Upper lobe of right lung (tissue), 1 donor: ENCODE data around the gene VEZF1. TPM values are rescaled to one million over a fixed set of nuclear protein-coding genes. Genes with fewer than 3 reads are reported as not detected.

ENCODE experiments used
- ATAC-seq: fragments of 200-7000 bp; cut with Tn5 transposase; one replicate; pipeline ENCODE4 v1.9.1; 2020; ENCODE audit warnings: mild to moderate bottlenecking, moderate library complexity
- DNase-seq: peaks from one replicate; pipeline ENCODE4 v3.0.0-alpha.2; 2020
- H3K27ac ChIP-seq: fragments of 200-600 bp; one replicate; pipeline ENCODE4 v1.8.0; 2022
- H3K27me3 ChIP-seq: fragments of 200-600 bp; one replicate; pipeline ENCODE4 v1.8.0; 2022; ENCODE audit warnings: mild to moderate bottlenecking
- H3K36me3 ChIP-seq: fragments of 200-600 bp; one replicate; pipeline ENCODE4 v1.8.0; 2022
- H3K4me1 ChIP-seq: fragments of 200-600 bp; one replicate; pipeline ENCODE4 v1.8.0; 2022
- H3K4me3 ChIP-seq: fragments of 200-600 bp; one replicate; pipeline ENCODE4 v1.8.0; 2022; ENCODE audit warnings: mild to moderate bottlenecking
- H3K9me3 ChIP-seq: fragments of 200-600 bp; one replicate; pipeline ENCODE4 v1.8.0; 2022
- intact Hi-C: fragments of 100-400 bp; cut with DNase I; formaldehyde crosslinking; loops from one replicate; pipeline ENCODE4 v1.11.0; 2022
- total RNA-seq: library from RNA; stranded (reverse); fragmentation: NEBNext Ultra II Directional; extraction: Animal tissue kit (Norgen Biotek cat#: 25700); gene quantifications from one replicate; pipeline ENCODE4 v1.2.1, GENCODE V29; 2021
- TF ChIP-seq, protein P1 (sequence below): fragments of 200-600 bp; IDR thresholded peaks from one replicate; pipeline ENCODE4 v1.8.0; 2022; ENCODE audit warnings: antibody characterized with exemption
- donor health status: DM: no; HTN: yes; CAD: no; lungs with severe emphysema.

VEZF1 gene
- total RNA-seq, 1 donor from 2014 or later, result 77.1 TPM

DNA sequence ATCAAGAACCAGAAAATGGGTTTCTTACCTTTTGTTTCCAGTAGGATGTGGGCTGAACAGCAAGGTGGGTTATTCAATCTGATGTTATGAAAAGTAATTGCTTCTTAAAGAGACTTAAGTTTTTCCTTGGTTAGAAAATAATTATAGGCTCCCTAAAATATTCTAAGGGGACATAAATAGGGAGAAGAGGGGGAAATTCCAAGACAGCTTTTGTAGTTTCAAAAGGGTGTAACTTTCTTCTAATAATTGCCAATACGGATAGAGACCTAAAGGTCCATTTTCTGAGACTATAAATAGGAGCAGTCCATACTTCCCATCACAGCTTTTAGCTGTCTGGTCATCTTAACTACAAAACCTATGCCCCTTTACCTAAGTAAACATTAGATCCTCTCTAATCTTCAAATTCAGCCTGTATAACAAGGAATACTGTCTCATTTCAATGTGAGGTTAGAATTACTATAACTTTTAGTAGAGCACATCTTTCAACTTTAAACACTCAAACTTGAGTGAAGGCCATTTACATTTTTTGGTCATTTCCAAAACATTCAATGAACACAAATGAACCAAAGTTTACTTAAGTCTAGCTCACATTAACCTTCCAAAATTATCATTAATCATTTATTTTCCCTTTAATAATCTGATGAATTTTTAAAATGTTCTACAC lies 13.5 kb upstream of the VEZF1 start:
- TF ChIP-seq, protein P1, sequence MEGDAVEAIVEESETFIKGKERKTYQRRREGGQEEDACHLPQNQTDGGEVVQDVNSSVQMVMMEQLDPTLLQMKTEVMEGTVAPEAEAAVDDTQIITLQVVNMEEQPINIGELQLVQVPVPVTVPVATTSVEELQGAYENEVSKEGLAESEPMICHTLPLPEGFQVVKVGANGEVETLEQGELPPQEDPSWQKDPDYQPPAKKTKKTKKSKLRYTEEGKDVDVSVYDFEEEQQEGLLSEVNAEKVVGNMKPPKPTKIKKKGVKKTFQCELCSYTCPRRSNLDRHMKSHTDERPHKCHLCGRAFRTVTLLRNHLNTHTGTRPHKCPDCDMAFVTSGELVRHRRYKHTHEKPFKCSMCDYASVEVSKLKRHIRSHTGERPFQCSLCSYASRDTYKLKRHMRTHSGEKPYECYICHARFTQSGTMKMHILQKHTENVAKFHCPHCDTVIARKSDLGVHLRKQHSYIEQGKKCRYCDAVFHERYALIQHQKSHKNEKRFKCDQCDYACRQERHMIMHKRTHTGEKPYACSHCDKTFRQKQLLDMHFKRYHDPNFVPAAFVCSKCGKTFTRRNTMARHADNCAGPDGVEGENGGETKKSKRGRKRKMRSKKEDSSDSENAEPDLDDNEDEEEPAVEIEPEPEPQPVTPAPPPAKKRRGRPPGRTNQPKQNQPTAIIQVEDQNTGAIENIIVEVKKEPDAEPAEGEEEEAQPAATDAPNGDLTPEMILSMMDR, result no peak
- Histone ChIP-seq H3K27me3 (no peaks in the 10 kb centered on the region), H3K36me3 (peaks cover 83% of the 10 kb centered on the region), H3K27ac (no peak overlapping the region), H3K4me3 (no peak overlapping the region), H3K9me3 (no peaks in the 10 kb centered on the region), H3K4me1 (peaks cover 47% of the 10 kb centered on the region)
- intact Hi-C loops, result no loop called here
- no peak for DNase-seq
- no peak for ATAC-seq

DNA sequence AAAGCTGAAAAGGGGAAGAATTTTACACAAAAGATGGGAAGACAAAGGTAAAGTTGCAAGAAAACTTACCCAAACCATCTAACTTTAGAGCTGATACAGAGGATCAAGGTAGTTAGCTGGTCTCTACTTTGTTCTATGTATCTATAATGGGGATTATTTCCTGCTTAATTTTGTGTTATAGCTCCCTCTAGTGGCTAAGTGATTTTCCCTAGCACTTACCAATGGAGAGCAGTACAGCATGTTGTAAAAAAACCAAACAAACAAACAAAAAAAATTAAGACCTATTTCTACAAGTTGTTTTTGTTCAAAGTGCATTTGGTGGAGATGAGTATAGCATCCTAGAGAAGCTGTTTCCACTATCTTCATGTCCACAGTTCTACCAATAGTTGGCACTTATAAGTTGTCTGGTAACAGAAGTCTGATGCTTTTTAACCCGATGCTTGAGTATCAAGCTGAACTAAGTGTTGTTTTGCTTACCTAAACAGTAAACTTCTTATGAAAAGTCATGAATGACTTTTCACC lies 11.5 kb upstream of the VEZF1 start:
- ATAC-seq (peak; percentile 89), DNase-seq (no peak)
- no peak overlapping the region for H3K4me3 ChIP-seq
- H3K9me3 ChIP-seq, result no peaks in the 10 kb centered on the region
- H3K27me3 ChIP-seq, result no peaks in the 10 kb centered on the region
- intact Hi-C loops, result loop anchor here (5.0 kb wide), 1 partner anchor 142 kb away; no protein-coding TSS in a partner anchor
- H3K36me3 ChIP-seq, result peaks cover 73% of the 10 kb centered on the region
- peaks cover 41% of the 10 kb centered on the region for H3K4me1 ChIP-seq
- TF ChIP-seq, protein P1, result peak; percentile 89
- H3K27ac ChIP-seq, result no peak overlapping the region

DNA sequence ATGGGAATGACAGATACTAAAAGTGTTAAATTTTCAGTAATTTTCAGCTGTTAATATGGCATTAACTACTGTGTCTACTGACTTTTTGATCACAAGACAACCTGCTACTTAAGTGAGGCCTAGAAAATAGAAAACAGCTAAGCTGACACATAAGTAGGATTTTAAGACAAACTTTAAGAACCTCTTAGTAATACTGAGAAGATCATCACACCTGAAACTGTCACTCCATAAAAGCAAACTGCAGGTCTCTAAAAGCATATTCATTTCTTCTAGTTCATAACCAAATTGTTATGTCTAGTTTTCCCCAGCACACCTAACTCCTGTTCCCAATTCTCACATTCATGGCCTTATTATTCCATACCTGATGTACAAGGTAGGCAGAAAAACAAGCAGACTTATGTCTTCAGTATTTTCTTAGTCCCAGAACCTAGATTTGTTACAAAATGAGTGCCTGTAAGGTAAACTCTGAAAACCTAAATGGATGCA lies 11.0 kb upstream of the VEZF1 start:
- Histone ChIP-seq H3K4me1 (peaks cover 36% of the 10 kb centered on the region), H3K4me3 (no peak overlapping the region), H3K27me3 (no peaks in the 10 kb centered on the region), H3K27ac (no peak overlapping the region), H3K9me3 (no peaks in the 10 kb centered on the region), H3K36me3 (peaks cover 68% of the 10 kb centered on the region)
- intact Hi-C loops, result loop anchor here (5.0 kb wide), 1 partner anchor 142 kb away; no protein-coding TSS in a partner anchor
- no peak for DNase-seq
- no peak for ATAC-seq
- TF ChIP-seq, protein P1, result no peak

DNA sequence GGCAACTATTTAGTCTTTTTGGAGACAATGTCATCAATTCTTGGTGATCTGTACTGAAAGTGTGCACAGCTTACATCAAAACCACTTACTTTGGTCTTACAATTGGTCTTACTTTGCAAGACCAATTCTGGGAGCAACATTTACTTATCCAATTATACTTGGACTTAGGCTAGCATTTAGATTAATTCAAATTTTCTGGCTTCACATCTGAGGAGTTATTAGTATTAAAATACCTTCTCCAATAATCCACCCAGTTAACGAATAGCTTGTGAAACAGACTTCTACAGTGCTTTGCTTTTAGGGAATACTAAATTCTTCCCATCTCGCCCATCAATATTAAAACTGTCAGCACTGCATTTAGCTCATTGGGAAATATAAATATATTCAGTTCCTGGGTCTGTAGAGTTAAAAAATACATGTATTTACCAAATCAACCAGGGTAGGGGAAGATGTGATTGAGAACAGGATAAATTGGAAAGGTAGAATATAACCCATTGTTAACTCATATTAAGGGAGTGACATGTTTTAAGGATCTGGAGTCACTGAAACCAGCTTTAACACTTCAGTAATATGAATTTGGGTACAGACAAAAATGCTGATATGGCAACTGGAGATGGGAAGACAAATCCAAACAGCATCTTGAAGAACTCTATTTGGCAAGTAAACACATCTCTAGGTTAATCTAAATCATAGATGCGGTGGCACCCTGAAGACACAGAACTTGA lies 9.2 kb upstream of the VEZF1 start:
- Histone ChIP-seq H3K4me1 (peaks cover 27% of the 10 kb centered on the region), H3K27ac (no peak overlapping the region), H3K4me3 (no peak overlapping the region), H3K9me3 (no peaks in the 10 kb centered on the region), H3K36me3 (peaks cover 50% of the 10 kb centered on the region), H3K27me3 (no peaks in the 10 kb centered on the region)
- DNase-seq (no peak), ATAC-seq (no peak)
- intact Hi-C loops, result loop anchor here (5.0 kb wide), 1 partner anchor 140 kb away; no protein-coding TSS in a partner anchor
- TF ChIP-seq, protein P1, result no peak

DNA sequence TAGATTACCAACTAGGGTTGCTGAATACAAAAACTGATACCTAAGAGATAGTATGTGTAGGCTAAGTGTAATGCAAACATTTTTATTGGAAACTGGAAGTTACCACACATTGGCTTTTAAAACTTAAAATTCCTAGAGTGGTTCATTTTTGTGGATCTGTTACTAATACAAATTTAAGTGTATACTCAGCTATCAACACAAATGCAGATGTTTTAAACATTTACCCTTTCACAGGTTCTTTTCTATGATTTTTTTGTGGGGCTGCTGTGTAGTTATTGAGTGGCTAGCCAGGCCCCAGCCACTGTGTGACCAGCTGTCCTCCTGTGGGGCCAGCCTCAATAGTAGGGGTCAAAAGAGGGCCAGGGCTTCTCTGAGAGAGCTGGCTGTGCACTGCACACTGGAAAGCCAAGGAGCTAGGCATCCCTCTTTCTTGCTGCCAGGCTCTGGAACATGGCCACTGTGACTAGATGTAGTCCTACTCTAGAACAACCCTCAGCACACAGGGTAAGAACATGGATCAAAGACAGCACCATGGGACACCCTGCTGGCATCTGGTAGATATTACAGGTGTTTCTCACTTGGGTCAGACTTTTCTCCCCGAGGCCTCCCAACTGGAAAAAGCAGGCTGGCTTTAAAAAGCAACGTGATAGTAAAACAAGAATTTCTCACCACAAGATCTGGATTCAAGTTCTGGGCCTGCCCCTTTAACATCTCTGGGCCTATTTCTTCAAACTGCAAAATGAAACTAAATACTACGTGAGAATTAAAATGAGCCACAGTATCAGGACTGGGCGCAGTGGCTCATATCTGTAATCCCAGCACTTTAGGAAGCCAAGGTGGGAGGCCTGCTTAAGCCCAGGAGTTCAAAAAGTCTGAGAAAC lies 7.3 kb upstream of the VEZF1 start:
- DNase-seq (no peak), ATAC-seq (peak; percentile 96)
- H3K27me3 ChIP-seq, result no peaks in the 10 kb centered on the region
- H3K27ac ChIP-seq, result peak overlapping the region; percentile 19
- TF ChIP-seq, protein P1, result peak; percentile 65
- H3K9me3 ChIP-seq, result no peaks in the 10 kb centered on the region
- H3K36me3 ChIP-seq, result peaks cover 31% of the 10 kb centered on the region
- H3K4me1 ChIP-seq, result peaks cover 17% of the 10 kb centered on the region
- no peak overlapping the region for H3K4me3 ChIP-seq
- intact Hi-C loops, result loop anchor here (5.0 kb wide), 1 partner anchor 138 kb away; no protein-coding TSS in a partner anchor
